Trophoblast cell (in vitro differentiated cells and primary cell): Measurements from ENCODE around the gene SPINDOC.
"Not testable (repeated sequence)": the region's sequence is repeated elsewhere in the genome, so short reads cannot be mapped to it uniquely, and the experiment has no call there.

Source experiments
- DNase-seq, 2 donors: peaks; one replicate each; pipeline ENCODE4 v3.0.0-alpha.2; 2016
- H2AFZ ChIP-seq: 2 replicates; pipeline ENCODE4 v1.6.1; 2013; ENCODE audit warnings: low read length, moderate library complexity, mild to moderate bottlenecking; ENCODE audit not compliant: insufficient read depth, poor library complexity
- H2AK5ac ChIP-seq: 2 replicates; pipeline ENCODE4 v1.6.1; 2013; ENCODE audit warnings: mild to moderate bottlenecking, low read length
- H2BK120ac ChIP-seq: 2 replicates; pipeline ENCODE4 v1.6.1; 2013; ENCODE audit warnings: low read length, mild to moderate bottlenecking, moderate library complexity; ENCODE audit not compliant: insufficient read depth, poor library complexity
- H2BK12ac ChIP-seq: 2 replicates; pipeline ENCODE4 v1.6.1; 2013; ENCODE audit warnings: mild to moderate bottlenecking, low read length, moderate library complexity
- H2BK5ac ChIP-seq: 2 replicates; pipeline ENCODE4 v1.6.1; 2013; ENCODE audit warnings: low read length, low read depth, moderate library complexity, mild to moderate bottlenecking; ENCODE audit not compliant: poor library complexity
- H3K14ac ChIP-seq: 2 replicates; pipeline ENCODE4 v1.6.1; 2013; ENCODE audit warnings: mild to moderate bottlenecking, low read length
- H3K18ac ChIP-seq: 2 replicates; pipeline ENCODE4 v1.6.1; 2013; ENCODE audit warnings: mild to moderate bottlenecking, low read length
- H3K23ac ChIP-seq: 2 replicates; pipeline ENCODE4 v1.6.1; 2013; ENCODE audit warnings: low read length
- H3K27ac ChIP-seq: 2 replicates; pipeline ENCODE4 v1.5.1; 2013; ENCODE audit warnings: low read depth, mild to moderate bottlenecking, inconsistent platforms, low read length, moderate library complexity
- H3K27me3 ChIP-seq: 2 replicates; pipeline ENCODE4 v1.6.1; 2013; ENCODE audit warnings: inconsistent platforms, mild to moderate bottlenecking, low read length, moderate library complexity; ENCODE audit not compliant: insufficient read depth
- H3K36me3 ChIP-seq, 2 experiments: 1 replicate in 1 of 2; 2 replicates in 1 of 2; pipeline ENCODE4 v1.6.1; 2013; ENCODE audit warnings: low read length in 2 of 2, mild to moderate bottlenecking in 2 of 2, moderate library complexity in 1 of 2; ENCODE audit not compliant: insufficient read depth in 2 of 2, control insufficient read depth in 1 of 2
- H3K4ac ChIP-seq: 2 replicates; pipeline ENCODE4 v1.6.1; 2013; ENCODE audit warnings: low read depth, mild to moderate bottlenecking, low read length, moderate library complexity
- H3K4me1 ChIP-seq, 2 experiments: 1 replicate in 1 of 2; 2 replicates in 1 of 2; pipeline ENCODE4 v1.6.1; 2013; ENCODE audit warnings: low read length in 2 of 2, mild to moderate bottlenecking in 2 of 2, moderate library complexity in 1 of 2; ENCODE audit not compliant: insufficient read depth in 2 of 2, control insufficient read depth in 1 of 2
- H3K4me2 ChIP-seq: 2 replicates; pipeline ENCODE4 v1.6.1; 2013; ENCODE audit warnings: inconsistent platforms, mild to moderate bottlenecking, low read length, moderate library complexity
- H3K4me3 ChIP-seq: 2 replicates; pipeline ENCODE4 v1.5.1; 2013; ENCODE audit warnings: mild to moderate bottlenecking, low read depth, low read length, inconsistent platforms
- H3K79me1 ChIP-seq: one replicate; pipeline ENCODE4 v1.6.1; 2013; ENCODE audit warnings: low read length
- H3K79me2 ChIP-seq: 2 replicates; pipeline ENCODE4 v1.6.1; 2013; ENCODE audit warnings: low read length, mild to moderate bottlenecking; ENCODE audit not compliant: control insufficient read depth, insufficient read depth, poor library complexity
- H3K9ac ChIP-seq: 2 replicates; pipeline ENCODE4 v1.6.1; 2013; ENCODE audit warnings: mild to moderate bottlenecking, low read length
- H3K9me3 ChIP-seq: 2 replicates; pipeline ENCODE4 v1.6.1; 2013; ENCODE audit warnings: low read depth, mild to moderate bottlenecking, control low read depth, inconsistent platforms, low read length; ENCODE audit not compliant: insufficient read depth
- H4K12ac ChIP-seq: 2 replicates; pipeline ENCODE4 v1.6.1; 2013; ENCODE audit warnings: low read depth, mild to moderate bottlenecking, low read length, moderate library complexity
- H4K8ac ChIP-seq: 2 replicates; pipeline ENCODE4 v1.6.1; 2013; ENCODE audit warnings: low read depth, mild to moderate bottlenecking, low read length, moderate library complexity
- H4K91ac ChIP-seq: one replicate; pipeline ENCODE4 v1.6.1; 2013; ENCODE audit warnings: low read depth, mild to moderate bottlenecking, low read length, moderate library complexity
- WGBS: extraction: QIAGEN DNeasy Blood & Tissue Kit; methylation state at CpG from one replicate; pipeline ENCODE4 v1.1.7; 2013; ENCODE audit warnings: missing lambda C conversion rate; ENCODE audit not compliant: insufficient read length, insufficient coverage; ENCODE audit errors: extremely low coverage; 5-methylcytosine and 5-hydroxymethylcytosine counted together

The SPINDOC gene

DNA sequence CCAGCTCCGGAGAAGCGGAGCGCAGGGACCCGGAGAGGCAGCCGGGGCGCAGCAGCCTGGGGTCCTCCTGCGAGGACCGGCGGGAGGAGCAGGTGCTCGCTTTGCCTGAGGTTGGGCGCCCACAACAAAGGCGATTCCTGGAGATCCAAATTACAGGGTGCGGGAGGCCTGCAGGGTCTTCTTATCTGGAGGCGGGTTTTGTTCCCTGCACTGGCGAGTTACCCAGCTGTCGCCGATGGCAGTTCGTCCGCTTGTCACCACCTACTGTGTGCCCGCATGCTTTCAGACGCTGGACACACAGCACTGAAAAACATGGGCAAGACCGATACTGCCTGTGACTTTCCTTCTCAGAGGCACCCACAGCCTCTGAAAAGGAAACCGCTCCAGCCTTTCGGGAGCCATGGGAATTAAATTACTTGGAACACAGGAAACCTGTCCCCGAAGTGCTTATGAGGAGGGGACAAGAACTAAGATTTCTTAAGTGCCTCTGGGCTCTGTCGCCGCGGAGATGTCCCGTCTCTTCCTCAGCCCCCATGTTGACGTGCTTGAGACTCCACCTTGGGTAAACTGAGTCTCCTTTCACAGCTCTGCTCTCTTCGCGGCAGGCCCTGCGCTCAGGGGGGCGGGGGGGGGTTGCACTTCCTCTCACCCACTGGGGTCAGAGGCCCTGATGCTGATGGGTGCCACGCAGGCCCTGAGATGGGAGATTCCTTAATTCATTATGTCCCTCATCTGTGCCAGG lies 43.4 kb upstream of the SPINDOC start:
- Histone ChIP-seq H3K36me3 (peaks cover 12 to 14% of the 10 kb centered on the region in 2 experiments), H2AFZ (peak overlapping the region; percentile 63), H4K8ac (peak overlapping the region; percentile 89), H4K91ac (peak overlapping the region; percentile 82), H3K23ac (no peak overlapping the region), H2BK5ac (peak overlapping the region; percentile 55), H3K9ac (peak overlapping the region; percentile 88), H3K18ac (peak overlapping the region; percentile 89), H2AK5ac (peak overlapping the region; percentile 88), H3K9me3 (no peaks in the 10 kb centered on the region), H3K79me1 (peaks cover 21% of the 10 kb centered on the region), H3K4me2 (peak overlapping the region; percentile 83), H3K27ac (peak overlapping the region; percentile 16), H2BK12ac (peak overlapping the region; percentile 63), H4K12ac (peak overlapping the region; percentile 92), H3K79me2 (peaks cover 17% of the 10 kb centered on the region), H3K4me3 (peak overlapping the region; percentile 88), H3K27me3 (no peaks in the 10 kb centered on the region), H3K4ac (peak overlapping the region; percentile 84), H3K4me1 (peaks cover 22 to 26% of the 10 kb centered on the region in 2 experiments), H3K14ac (peak overlapping the region; percentile 56), H2BK120ac (peak overlapping the region; percentile 92)
- peak in 1 of 2 donors; percentile 52 for DNase-seq
- no CpG with 5 or more reads among the region's 35 CpGs for WGBS

DNA sequence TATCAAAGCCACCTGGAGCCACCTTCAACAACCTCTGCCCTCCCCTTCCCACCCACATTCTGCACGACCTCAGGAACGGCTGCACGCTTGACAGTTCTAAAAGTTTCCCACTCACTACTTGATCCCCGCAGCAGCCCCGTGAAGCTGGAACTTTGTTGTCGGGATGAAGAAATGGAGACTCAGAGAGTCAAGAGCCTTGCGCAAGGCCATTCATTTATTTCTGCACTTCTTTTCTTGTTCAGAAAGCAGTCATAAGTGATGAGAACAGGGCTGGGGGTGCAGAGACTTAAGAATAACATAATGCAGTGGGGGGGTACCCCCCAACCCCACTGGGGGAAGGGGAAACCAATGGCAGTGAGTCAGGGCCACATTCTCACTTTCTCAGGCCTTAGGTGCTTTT lies 42.5 kb upstream of the SPINDOC start:
- Histone ChIP-seq H4K12ac (no peak overlapping the region), H4K91ac (no peak overlapping the region), H2BK120ac (no peak overlapping the region), H3K4me1 (peaks cover 16 to 17% of the 10 kb centered on the region in 2 experiments), H3K14ac (no peak overlapping the region), H2BK5ac (no peak overlapping the region), H3K4ac (no peak overlapping the region), H3K4me3 (no peak overlapping the region), H3K79me1 (peaks cover 21% of the 10 kb centered on the region), H3K36me3 (peaks cover 4 to 8% of the 10 kb centered on the region in 2 experiments), H4K8ac (no peak overlapping the region), H2AK5ac (no peak overlapping the region), H2BK12ac (no peak overlapping the region), H3K79me2 (peaks cover 17% of the 10 kb centered on the region), H3K9me3 (no peaks in the 10 kb centered on the region), H3K9ac (no peak overlapping the region), H3K23ac (no peak overlapping the region), H3K27ac (no peak overlapping the region), H2AFZ (no peak overlapping the region), H3K27me3 (no peaks in the 10 kb centered on the region), H3K4me2 (no peak overlapping the region), H3K18ac (no peak overlapping the region)
- DNase-seq = no peak
- WGBS = no CpG with 5 or more reads among the region's 7 CpGs

DNA sequence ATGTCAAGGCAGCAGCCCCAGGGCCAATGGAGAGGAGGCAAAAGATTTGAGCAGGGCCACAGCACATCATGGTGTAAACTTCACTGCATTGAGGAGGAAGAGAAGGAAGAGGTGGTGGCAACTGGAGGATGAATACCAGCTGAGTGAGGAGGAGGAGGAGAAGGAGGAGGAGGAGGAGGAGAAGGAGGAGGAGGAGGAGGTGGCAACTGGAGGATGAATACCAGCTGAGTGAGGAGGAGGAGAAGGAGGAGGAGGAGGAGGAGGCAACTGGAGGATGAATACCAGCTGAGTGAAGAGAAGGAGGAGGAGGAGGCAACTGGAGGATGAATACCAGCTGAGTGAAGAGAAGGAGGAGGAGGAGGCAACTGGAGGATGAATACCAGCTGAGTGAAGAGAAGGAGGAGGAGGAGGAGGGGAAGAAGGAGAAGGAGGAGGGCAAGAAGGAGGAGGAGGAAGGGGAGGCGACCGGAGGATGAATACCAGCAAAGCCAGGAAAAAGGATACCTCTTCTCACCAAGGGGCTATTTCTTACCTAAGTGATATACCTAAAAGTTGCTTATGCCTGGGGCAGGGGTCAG lies 41.4 kb upstream of the SPINDOC start:
- H3K4me1 ChIP-seq, H2BK120ac ChIP-seq, H3K27me3 ChIP-seq, H3K18ac ChIP-seq, H3K4ac ChIP-seq, H4K12ac ChIP-seq, H3K27ac ChIP-seq, H3K23ac ChIP-seq, H3K14ac ChIP-seq, H2BK5ac ChIP-seq, H2AK5ac ChIP-seq, DNase-seq, H2AFZ ChIP-seq, H3K9me3 ChIP-seq, H4K91ac ChIP-seq, H3K9ac ChIP-seq, H3K4me2 ChIP-seq, H3K4me3 ChIP-seq, H3K36me3 ChIP-seq: not testable (repeated sequence)
- H3K79me1 ChIP-seq = peaks cover 21% of the 10 kb centered on the region
- H2BK12ac ChIP-seq = peak overlapping the region; percentile 45
- WGBS = no CpG with 5 or more reads among the region's 2 CpGs
- H3K79me2 ChIP-seq = peaks cover 16% of the 10 kb centered on the region
- peak overlapping the region; percentile 9 for H4K8ac ChIP-seq

DNA sequence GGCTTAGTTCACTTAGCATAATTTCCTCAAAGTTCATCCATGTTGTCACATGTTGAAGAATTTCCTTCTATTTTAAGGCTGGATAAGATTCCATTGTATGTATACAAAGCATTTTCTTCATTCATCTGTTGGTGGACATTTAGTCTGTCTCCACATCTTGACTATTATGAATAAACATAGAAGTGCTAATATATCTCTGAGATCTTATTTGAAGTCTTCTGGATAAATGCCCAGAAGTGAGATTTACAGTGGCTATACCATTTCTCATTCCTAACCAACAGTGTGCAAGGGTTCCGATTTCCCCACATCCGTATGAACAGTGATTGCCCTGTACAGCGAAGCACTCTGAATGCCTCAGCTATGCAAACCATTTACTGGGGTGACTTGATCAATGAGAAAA lies 38.1 kb upstream of the SPINDOC start:
- H3K79me1 ChIP-seq = peaks cover 21% of the 10 kb centered on the region
- H4K12ac ChIP-seq = no peak overlapping the region
- no peaks in the 10 kb centered on the region for H3K27me3 ChIP-seq
- no peak overlapping the region for H4K91ac ChIP-seq
- no peak overlapping the region for H3K4ac ChIP-seq
- H3K9me3 ChIP-seq = no peaks in the 10 kb centered on the region
- no peak overlapping the region for H3K18ac ChIP-seq
- DNase-seq = no peak
- H2BK12ac ChIP-seq = no peak overlapping the region
- no peak overlapping the region for H2BK5ac ChIP-seq
- no peak overlapping the region for H2AFZ ChIP-seq
- H2AK5ac ChIP-seq = no peak overlapping the region
- H3K23ac ChIP-seq = no peak overlapping the region
- no CpG with 5 or more reads among the region's 3 CpGs for WGBS
- H3K79me2 ChIP-seq = no peaks in the 10 kb centered on the region
- H4K8ac ChIP-seq = no peak overlapping the region
- H3K4me3 ChIP-seq = no peak overlapping the region
- no peak overlapping the region for H3K9ac ChIP-seq
- H2BK120ac ChIP-seq = no peak overlapping the region
- no peaks in the 10 kb centered on the region for H3K36me3 ChIP-seq
- peaks cover 6 to 15% of the 10 kb centered on the region in 2 experiments for H3K4me1 ChIP-seq
- H3K4me2 ChIP-seq = no peak overlapping the region
- H3K27ac ChIP-seq = no peak overlapping the region
- no peak overlapping the region for H3K14ac ChIP-seq
